ENCODE data around the gene CD99.

- TF ChIP-seq POLR2A (IDR thresholded peaks at IDR 0.05; ENCODE audit: low read depth, low read length) (no peak), CTCF (IDR thresholded peaks at IDR 0.05; ENCODE audit: extremely low read depth in 1 of 2, insufficient read depth in 1 of 2, low read depth in 1 of 2, low read length in 2 of 2) (no peak), EZH2 (IDR thresholded peaks at IDR 0.05; ENCODE audit: borderline replicate concordance, low read depth, low read length, severe bottlenecking) (no peak), POLR2AphosphoS5 (IDR thresholded peaks at IDR 0.05; ENCODE audit: insufficient read depth, low read depth, low read length) (no peak), FOS (IDR thresholded peaks at IDR 0.05; ENCODE audit: borderline replicate concordance, insufficient read depth, low read length) (no peak), MAX (IDR thresholded peaks at IDR 0.05; ENCODE audit: insufficient read depth, insufficient read length) (no peak), JUN (IDR thresholded peaks at IDR 0.05; ENCODE audit: borderline replicate concordance, insufficient read depth, insufficient read length, low read depth) (no peak), MYC (IDR thresholded peaks at IDR 0.05; ENCODE audit: low read depth, low read length) (no peak)
These were observed 42.2 kb downstream of the CD99 start for GRCh38 chrX:2733286-2733685.

Data from endothelial cell of umbilical vein (primary cell).